Measurements from ENCODE around the gene NLRP3.

DNA sequence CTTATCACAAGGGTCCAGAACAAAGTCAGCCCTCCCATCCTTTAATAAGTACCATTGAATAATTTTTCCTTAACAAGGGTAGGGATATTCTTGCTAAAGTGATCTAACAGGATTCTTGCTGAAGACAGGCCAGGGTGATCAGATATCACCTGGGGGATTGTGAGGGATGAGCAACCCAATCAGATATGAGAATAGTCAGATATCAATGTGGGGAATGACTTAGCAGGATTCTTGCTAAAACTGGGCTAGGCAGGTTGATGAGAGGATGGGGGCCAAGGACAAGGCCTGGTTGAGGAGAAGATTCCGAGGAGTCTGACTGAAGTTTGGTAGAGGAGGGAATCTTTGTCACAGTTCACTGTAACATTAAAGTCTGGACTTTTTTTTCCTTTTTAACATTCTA, 23.9 kb upstream of the NLRP3 start:
- TF ChIP-seq, protein P1, sequence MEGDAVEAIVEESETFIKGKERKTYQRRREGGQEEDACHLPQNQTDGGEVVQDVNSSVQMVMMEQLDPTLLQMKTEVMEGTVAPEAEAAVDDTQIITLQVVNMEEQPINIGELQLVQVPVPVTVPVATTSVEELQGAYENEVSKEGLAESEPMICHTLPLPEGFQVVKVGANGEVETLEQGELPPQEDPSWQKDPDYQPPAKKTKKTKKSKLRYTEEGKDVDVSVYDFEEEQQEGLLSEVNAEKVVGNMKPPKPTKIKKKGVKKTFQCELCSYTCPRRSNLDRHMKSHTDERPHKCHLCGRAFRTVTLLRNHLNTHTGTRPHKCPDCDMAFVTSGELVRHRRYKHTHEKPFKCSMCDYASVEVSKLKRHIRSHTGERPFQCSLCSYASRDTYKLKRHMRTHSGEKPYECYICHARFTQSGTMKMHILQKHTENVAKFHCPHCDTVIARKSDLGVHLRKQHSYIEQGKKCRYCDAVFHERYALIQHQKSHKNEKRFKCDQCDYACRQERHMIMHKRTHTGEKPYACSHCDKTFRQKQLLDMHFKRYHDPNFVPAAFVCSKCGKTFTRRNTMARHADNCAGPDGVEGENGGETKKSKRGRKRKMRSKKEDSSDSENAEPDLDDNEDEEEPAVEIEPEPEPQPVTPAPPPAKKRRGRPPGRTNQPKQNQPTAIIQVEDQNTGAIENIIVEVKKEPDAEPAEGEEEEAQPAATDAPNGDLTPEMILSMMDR (conservative IDR thresholded peaks at IDR 0.05; ENCODE audit: low read depth in 2 of 2), result no peak
- TF ChIP-seq, protein P2, sequence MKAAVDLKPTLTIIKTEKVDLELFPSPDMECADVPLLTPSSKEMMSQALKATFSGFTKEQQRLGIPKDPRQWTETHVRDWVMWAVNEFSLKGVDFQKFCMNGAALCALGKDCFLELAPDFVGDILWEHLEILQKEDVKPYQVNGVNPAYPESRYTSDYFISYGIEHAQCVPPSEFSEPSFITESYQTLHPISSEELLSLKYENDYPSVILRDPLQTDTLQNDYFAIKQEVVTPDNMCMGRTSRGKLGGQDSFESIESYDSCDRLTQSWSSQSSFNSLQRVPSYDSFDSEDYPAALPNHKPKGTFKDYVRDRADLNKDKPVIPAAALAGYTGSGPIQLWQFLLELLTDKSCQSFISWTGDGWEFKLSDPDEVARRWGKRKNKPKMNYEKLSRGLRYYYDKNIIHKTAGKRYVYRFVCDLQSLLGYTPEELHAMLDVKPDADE (IDR thresholded peaks at IDR 0.05), result no peak
- no peak for TF ChIP-seq EZH2 (IDR thresholded peaks at IDR 0.05; ENCODE audit: low read depth, unreplicated experiment)
- TF ChIP-seq, protein P3, sequence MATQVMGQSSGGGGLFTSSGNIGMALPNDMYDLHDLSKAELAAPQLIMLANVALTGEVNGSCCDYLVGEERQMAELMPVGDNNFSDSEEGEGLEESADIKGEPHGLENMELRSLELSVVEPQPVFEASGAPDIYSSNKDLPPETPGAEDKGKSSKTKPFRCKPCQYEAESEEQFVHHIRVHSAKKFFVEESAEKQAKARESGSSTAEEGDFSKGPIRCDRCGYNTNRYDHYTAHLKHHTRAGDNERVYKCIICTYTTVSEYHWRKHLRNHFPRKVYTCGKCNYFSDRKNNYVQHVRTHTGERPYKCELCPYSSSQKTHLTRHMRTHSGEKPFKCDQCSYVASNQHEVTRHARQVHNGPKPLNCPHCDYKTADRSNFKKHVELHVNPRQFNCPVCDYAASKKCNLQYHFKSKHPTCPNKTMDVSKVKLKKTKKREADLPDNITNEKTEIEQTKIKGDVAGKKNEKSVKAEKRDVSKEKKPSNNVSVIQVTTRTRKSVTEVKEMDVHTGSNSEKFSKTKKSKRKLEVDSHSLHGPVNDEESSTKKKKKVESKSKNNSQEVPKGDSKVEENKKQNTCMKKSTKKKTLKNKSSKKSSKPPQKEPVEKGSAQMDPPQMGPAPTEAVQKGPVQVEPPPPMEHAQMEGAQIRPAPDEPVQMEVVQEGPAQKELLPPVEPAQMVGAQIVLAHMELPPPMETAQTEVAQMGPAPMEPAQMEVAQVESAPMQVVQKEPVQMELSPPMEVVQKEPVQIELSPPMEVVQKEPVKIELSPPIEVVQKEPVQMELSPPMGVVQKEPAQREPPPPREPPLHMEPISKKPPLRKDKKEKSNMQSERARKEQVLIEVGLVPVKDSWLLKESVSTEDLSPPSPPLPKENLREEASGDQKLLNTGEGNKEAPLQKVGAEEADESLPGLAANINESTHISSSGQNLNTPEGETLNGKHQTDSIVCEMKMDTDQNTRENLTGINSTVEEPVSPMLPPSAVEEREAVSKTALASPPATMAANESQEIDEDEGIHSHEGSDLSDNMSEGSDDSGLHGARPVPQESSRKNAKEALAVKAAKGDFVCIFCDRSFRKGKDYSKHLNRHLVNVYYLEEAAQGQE (IDR thresholded peaks at IDR 0.05; ENCODE audit: unreplicated experiment), result no peak
- TF ChIP-seq EZH2phosphoT487 (IDR thresholded peaks at IDR 0.05; ENCODE audit: unreplicated experiment), result no peak
- no peak for TF ChIP-seq POLR2AphosphoS5 (IDR thresholded peaks at IDR 0.05; ENCODE audit: low read depth)
